K562 (cell line): ENCODE measurements around the gene PPIL4. TPM values are rescaled to one million over a fixed set of nuclear protein-coding genes. Genes with fewer than 3 reads are reported as not detected.

Experiments
- ARNT ChIP-seq, 2 experiments: fragments of 450-650 bp; IDR thresholded peaks; 2 replicates each; pipeline ENCODE4 v1.6.1; 2016; ENCODE audit warnings: mild to moderate bottlenecking in 1 of 2
- CBX3 ChIP-seq, 2 experiments: IDR thresholded peaks; 1 replicate in 1 of 2; 2 replicates in 1 of 2; pipeline ENCODE4 v1.6.1; 2012; ENCODE audit warnings: inconsistent platforms in 2 of 2, low read length in 2 of 2, borderline replicate concordance in 1 of 2, control low read depth in 1 of 2
- FOXJ3 ChIP-seq: sonication (generic); formaldehyde crosslinking; IDR thresholded peaks from 2 replicates; pipeline ENCODE4 v1.4.0; 2020; ENCODE audit warnings: mild to moderate bottlenecking, missing genetic modification reagents
- HDAC1 ChIP-seq, 2 experiments: fragments of 450-650 bp; IDR thresholded peaks; 2 replicates each; pipeline ENCODE4 v1.6.1; 2016 to 2017; ENCODE audit warnings: inconsistent platforms in 1 of 2, mild to moderate bottlenecking in 1 of 2, moderate library complexity in 1 of 2
- JUN ChIP-seq, 2 experiments: sonication (generic) in 1 of 2; formaldehyde crosslinking in 1 of 2; IDR thresholded peaks; 2 replicates each; pipeline versions ENCODE4 v1.6.1 to v1.8.0; 2012 to 2022; ENCODE audit warnings: borderline replicate concordance in 2 of 2, mild to moderate bottlenecking in 2 of 2, improper control_type of control experiment in 1 of 2, low read depth in 1 of 2, low read length in 1 of 2, missing genetic modification reagents in 1 of 2
- MAZ ChIP-seq, 2 experiments: fragments of 450-650 bp in 1 of 2; sonication (generic) in 1 of 2; formaldehyde crosslinking; IDR thresholded peaks in 1 of 2; conservative IDR thresholded peaks in 1 of 2; 2 replicates each; pipeline versions ENCODE4 v1.4.0 to v1.5.0; 2020; ENCODE audit warnings: mild to moderate bottlenecking in 1 of 2, missing genetic modification reagents in 1 of 2
- RAD21 ChIP-seq, 2 experiments: fragments of 250-450 bp in 1 of 2; fragments of 450-650 bp in 1 of 2; sonication (Bioruptor Pico) in 1 of 2; formaldehyde crosslinking in 1 of 2; IDR thresholded peaks in 1 of 2; conservative IDR thresholded peaks in 1 of 2; 2 replicates each; pipeline versions ENCODE4 v1.4.0 to v1.8.0; 2020 to 2022; ENCODE audit warnings: mild to moderate bottlenecking in 2 of 2, moderate library complexity in 1 of 2
- SRSF7 ChIP-seq: fragments of 200-400 bp; formaldehyde crosslinking; optimal IDR thresholded peaks from 2 replicates; pipeline ENCODE3; 2017; ENCODE audit warnings: mild to moderate bottlenecking, low read depth, low read length
- TARDBP ChIP-seq: fragments of 450-650 bp; IDR thresholded peaks from 2 replicates; pipeline ENCODE4 v1.6.1; 2016
- TCF3 ChIP-seq: sonication (generic); formaldehyde crosslinking; IDR thresholded peaks from 2 replicates; pipeline ENCODE4 v1.4.0; 2020; ENCODE audit warnings: mild to moderate bottlenecking, missing genetic modification reagents
- ZNF274 ChIP-seq: IDR thresholded peaks from 2 replicates; pipeline ENCODE4 v1.6.1; 2011; ENCODE audit warnings: low read depth, mild to moderate bottlenecking, low read length, moderate library complexity, borderline replicate concordance
- ZNF717 ChIP-seq: fragments of 250-450 bp; sonication (Bioruptor Pico); IDR thresholded peaks from 2 replicates; pipeline ENCODE4 v1.5.0; 2021
- ZNF780A ChIP-seq: fragments of 250-450 bp; sonication (Bioruptor Pico); IDR thresholded peaks from 2 replicates; pipeline ENCODE4 v1.5.0; 2021; ENCODE audit warnings: mild to moderate bottlenecking
- ZZZ3 ChIP-seq: fragments of 450-650 bp; IDR thresholded peaks from 2 replicates; pipeline ENCODE4 v1.6.1; 2016; ENCODE audit warnings: antibody characterized with exemption, mild to moderate bottlenecking, moderate library complexity
- polyA plus RNA-seq, 8 experiments: library from polyadenylated mRNA; depleted of rRNA in 4 of 8; stranded (reverse) in 5 of 8; unstranded in 3 of 8; fragments of >200 nt; fragmentation: Nextera tagmentation in 2 of 8; fragmentation: Illumina TruSeq in 1 of 8; extraction: Ambion mirVana in 2 of 8; extraction: Trizol in 1 of 8; gene quantifications; 2 replicates each; pipeline versions ENCODE4 v1.2.1 to v1.2.3, GENCODE V29; 2011 to 2014; ENCODE audit warnings: inconsistent platforms in 1 of 8, missing spikeins in 1 of 8
- total RNA-seq, 7 experiments: library from RNA; depleted of rRNA in 6 of 7; stranded (reverse); fragments of >200 nt in 6 of 7; fragmentation: Illumina TruSeq in 2 of 7; extraction: Trizol in 2 of 7; gene quantifications; 2 replicates each; pipeline versions ENCODE4 v1.2.1 to v1.2.3, GENCODE V29; 2011 to 2021; ENCODE audit warnings: low replicate concordance in 1 of 7
- TF ChIP-seq, protein P1 (sequence below): fragments of 250-450 bp; sonication (Bioruptor Pico); IDR thresholded peaks from 2 replicates; pipeline ENCODE4 v1.5.0; 2020; ENCODE audit warnings: mild to moderate bottlenecking, borderline replicate concordance
- TF ChIP-seq, protein P2 (sequence below): fragments of 450-650 bp; IDR thresholded peaks from 2 replicates; pipeline ENCODE4 v1.7.1; 2018; ENCODE audit warnings: mild to moderate bottlenecking, low read depth; ENCODE audit not compliant: partially characterized antibody
- TF ChIP-seq, protein P3 (sequence below), 2 experiments: fragments of 200-800 bp in 1 of 2; sonication (Bioruptor generic) in 1 of 2; sonication (generic) in 1 of 2; formaldehyde crosslinking in 1 of 2; IDR thresholded peaks in 1 of 2; conservative IDR thresholded peaks in 1 of 2; 2 replicates each; pipeline versions ENCODE4 v1.5.0 to v1.6.1; 2016 to 2020; ENCODE audit warnings: missing compliant biosample characterization in 1 of 2, missing genetic modification characterization in 1 of 2, missing genetic modification reagents in 1 of 2
- TF ChIP-seq, protein P4 (sequence below): fragments of 450-650 bp; formaldehyde crosslinking; IDR thresholded peaks from 2 replicates; pipeline ENCODE4 v1.4.0; 2020; ENCODE audit warnings: mild to moderate bottlenecking

The PPIL4 gene
- total and polyA plus RNA-seq, 9 of the 15 experiments (the other 6 are each of a cell fraction or from before 2014, with no cell fraction given), result 14.5 to 55.2 (median 45.9) TPM

DNA sequence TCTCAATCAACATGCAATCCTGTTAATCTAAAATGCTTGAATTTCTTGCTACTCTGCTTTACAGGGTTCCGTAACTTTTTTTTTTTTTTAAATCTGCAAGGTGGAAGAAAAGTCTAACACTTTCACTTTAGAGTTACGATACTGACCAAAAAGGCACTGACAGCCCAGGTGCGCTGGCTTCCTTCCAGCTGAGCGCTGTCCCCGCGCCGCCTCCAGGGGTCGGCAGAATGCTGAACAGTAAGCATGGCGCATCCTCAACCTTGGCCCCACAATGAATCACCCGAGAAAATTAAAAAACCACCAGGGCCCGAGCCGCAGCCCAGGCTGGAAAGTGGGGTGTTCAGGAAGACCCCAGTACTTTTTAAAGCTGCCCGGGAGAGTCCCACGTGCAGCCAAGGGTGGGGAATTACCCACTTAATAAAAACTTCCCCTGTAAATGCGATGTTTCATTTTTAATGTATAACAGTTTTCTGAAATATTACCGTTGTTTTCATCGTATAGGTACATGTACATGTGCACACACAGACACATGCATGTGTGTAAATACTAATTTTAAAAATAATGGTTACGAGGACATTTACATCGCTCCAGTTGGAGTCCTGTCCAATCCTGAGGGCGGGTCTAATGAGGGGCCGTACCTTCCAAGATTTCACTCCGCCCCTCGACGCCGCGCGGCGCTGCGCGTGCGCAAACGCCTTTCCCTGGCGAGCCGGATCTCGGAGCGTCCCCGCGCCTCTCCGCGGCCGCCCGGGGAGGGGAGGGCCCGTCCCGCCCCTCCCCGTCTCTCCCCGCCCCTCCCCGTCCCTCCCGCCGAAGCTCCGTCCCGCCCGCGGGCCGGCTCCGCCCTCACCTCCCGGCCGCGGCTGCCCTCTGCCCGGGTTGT, 19.9 kb upstream of the PPIL4 start, which contains the start of gene GINM1 (continued):
- TF ChIP-seq FOXJ3 (no peak), MAZ (CRISPR knock-in tag; conservative IDR thresholded peaks at IDR 0.05 in 1 of 2, IDR thresholded peaks at IDR 0.05 in 1 of 2) (peak in 1 of 2 experiments; percentile 68; a peak in 1 of 4 replicates), HDAC1 (IDR thresholded peaks at IDR 0.05) (peak; percentile 56 to 88; a peak in 3 of 4 replicates), ZNF274 (no peak), ARNT (IDR thresholded peaks at IDR 0.05) (peak; percentile 57 to 63; a peak in 2 of 4 replicates), ZNF717 (CRISPR knock-in tag) (no peak), CBX3 (IDR thresholded peaks at IDR 0.05; ENCODE audit: borderline replicate concordance in 1 of 2, low read length in 2 of 2) (no peak), TARDBP (no peak), ZNF780A (CRISPR knock-in tag) (no peak), RAD21 (CRISPR knock-in tag; conservative IDR thresholded peaks at IDR 0.05 in 1 of 2, IDR thresholded peaks at IDR 0.05 in 1 of 2) (peak; percentile 65 to 74), JUN (IDR thresholded peaks at IDR 0.05; ENCODE audit: borderline replicate concordance, low read depth, low read length) (no peak; the same call in 1 of the 2 replicates), JUN (CRISPR knock-in tag; IDR thresholded peaks at IDR 0.05; ENCODE audit: borderline replicate concordance) (no peak; the same call in 1 of the 2 replicates), TCF3 (CRISPR knock-in tag) (peak; percentile 37; the same call in 1 of the 2 replicates), SRSF7 (no peak), ZZZ3 (0 out of 2 replicates have a peak, but pooled peaks have one; percentile 65)
- TF ChIP-seq, protein P1, sequence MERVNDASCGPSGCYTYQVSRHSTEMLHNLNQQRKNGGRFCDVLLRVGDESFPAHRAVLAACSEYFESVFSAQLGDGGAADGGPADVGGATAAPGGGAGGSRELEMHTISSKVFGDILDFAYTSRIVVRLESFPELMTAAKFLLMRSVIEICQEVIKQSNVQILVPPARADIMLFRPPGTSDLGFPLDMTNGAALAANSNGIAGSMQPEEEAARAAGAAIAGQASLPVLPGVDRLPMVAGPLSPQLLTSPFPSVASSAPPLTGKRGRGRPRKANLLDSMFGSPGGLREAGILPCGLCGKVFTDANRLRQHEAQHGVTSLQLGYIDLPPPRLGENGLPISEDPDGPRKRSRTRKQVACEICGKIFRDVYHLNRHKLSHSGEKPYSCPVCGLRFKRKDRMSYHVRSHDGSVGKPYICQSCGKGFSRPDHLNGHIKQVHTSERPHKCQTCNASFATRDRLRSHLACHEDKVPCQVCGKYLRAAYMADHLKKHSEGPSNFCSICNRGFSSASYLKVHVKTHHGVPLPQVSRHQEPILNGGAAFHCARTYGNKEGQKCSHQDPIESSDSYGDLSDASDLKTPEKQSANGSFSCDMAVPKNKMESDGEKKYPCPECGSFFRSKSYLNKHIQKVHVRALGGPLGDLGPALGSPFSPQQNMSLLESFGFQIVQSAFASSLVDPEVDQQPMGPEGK, result no peak
- TF ChIP-seq, protein P2, sequence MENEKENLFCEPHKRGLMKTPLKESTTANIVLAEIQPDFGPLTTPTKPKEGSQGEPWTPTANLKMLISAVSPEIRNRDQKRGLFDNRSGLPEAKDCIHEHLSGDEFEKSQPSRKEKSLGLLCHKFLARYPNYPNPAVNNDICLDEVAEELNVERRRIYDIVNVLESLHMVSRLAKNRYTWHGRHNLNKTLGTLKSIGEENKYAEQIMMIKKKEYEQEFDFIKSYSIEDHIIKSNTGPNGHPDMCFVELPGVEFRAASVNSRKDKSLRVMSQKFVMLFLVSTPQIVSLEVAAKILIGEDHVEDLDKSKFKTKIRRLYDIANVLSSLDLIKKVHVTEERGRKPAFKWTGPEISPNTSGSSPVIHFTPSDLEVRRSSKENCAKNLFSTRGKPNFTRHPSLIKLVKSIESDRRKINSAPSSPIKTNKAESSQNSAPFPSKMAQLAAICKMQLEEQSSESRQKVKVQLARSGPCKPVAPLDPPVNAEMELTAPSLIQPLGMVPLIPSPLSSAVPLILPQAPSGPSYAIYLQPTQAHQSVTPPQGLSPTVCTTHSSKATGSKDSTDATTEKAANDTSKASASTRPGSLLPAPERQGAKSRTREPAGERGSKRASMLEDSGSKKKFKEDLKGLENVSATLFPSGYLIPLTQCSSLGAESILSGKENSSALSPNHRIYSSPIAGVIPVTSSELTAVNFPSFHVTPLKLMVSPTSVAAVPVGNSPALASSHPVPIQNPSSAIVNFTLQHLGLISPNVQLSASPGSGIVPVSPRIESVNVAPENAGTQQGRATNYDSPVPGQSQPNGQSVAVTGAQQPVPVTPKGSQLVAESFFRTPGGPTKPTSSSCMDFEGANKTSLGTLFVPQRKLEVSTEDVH, result no peak
- TF ChIP-seq, protein P3, sequence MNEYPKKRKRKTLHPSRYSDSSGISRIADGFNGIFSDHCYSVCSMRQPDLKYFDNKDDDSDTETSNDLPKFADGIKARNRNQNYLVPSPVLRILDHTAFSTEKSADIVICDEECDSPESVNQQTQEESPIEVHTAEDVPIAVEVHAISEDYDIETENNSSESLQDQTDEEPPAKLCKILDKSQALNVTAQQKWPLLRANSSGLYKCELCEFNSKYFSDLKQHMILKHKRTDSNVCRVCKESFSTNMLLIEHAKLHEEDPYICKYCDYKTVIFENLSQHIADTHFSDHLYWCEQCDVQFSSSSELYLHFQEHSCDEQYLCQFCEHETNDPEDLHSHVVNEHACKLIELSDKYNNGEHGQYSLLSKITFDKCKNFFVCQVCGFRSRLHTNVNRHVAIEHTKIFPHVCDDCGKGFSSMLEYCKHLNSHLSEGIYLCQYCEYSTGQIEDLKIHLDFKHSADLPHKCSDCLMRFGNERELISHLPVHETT (CRISPR knock-in tag; conservative IDR thresholded peaks at IDR 0.05 in 1 of 2, IDR thresholded peaks at IDR 0.05 in 1 of 2), result peak in 1 of 2 experiments; percentile 97; a peak in 2 of 4 replicates
- TF ChIP-seq, protein P4, sequence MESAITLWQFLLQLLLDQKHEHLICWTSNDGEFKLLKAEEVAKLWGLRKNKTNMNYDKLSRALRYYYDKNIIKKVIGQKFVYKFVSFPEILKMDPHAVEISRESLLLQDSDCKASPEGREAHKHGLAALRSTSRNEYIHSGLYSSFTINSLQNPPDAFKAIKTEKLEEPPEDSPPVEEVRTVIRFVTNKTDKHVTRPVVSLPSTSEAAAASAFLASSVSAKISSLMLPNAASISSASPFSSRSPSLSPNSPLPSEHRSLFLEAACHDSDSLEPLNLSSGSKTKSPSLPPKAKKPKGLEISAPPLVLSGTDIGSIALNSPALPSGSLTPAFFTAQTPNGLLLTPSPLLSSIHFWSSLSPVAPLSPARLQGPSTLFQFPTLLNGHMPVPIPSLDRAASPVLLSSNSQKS (CRISPR knock-in tag), result no peak
